GM13977 (cell line): ENCODE measurements around the gene DDX28.
"Not testable (repeated sequence)": the region's sequence is repeated elsewhere in the genome, so short reads cannot be mapped to it uniquely, and the experiment has no call there.

Source experiments
- DNase-seq: peaks from one replicate; pipeline ENCODE4 v3.0.0; 2012; ENCODE audit warnings: low spot score
- CTCF ChIP-seq: IDR thresholded peaks from 2 replicates; pipeline ENCODE4 v1.5.1; 2012; ENCODE audit warnings: mild to moderate bottlenecking, control low read depth; ENCODE audit not compliant: insufficient read depth; ENCODE audit errors: extremely low read depth, missing control alignments
- in situ Hi-C: fragments of 300-500 bp; cut with MboI; formaldehyde crosslinking; loops from one replicate; pipeline ENCODE4 v1.12.0; 2022; ENCODE audit warnings: low sequenced_read_pairs, low pct_unique_long_range_greater_than_20kb, mixed read lengths, inconsistent platforms; ENCODE audit not compliant: unreplicated experiment

The DDX28 gene

GRCh38 chr16:68022278-68022727 is 729 bp downstream of the DDX28 start:
- in situ Hi-C loops: no loop called here
- TF ChIP-seq CTCF: no peak
- no peak for DNase-seq

- TF ChIP-seq CTCF: no peak
- in situ Hi-C loops: no loop called here
Observed at GRCh38 chr16:68021490-68021889, 1.5 kb downstream of the DDX28 start.

GRCh38 chr16:68019167-68019680 is 3.8 kb downstream of the DDX28 start:
- DNase-seq: no peak
- TF ChIP-seq CTCF: no peak
- in situ Hi-C loops: no loop called here

More at GRCh38 chr16:68021490-68021889, 1.5 kb downstream of the DDX28 start:
- DNase-seq: no peak

- TF ChIP-seq CTCF: no peak
- in situ Hi-C loops: no loop called here
- no peak for DNase-seq
Observed at GRCh38 chr16:68015681-68016080, 7.4 kb downstream of the DDX28 start, which contains the start of gene DPEP2NB. Gene DPEP2NB, minus strand, starts transcription at chr16:68015911. Its CDS starts 141 bp downstream, at chr16:68015770.

- in situ Hi-C loops: no loop called here
- DNase-seq: no peak
Observed at GRCh38 chr16:68013440-68013839, 9.6 kb downstream of the DDX28 start.

GRCh38 chr16:68009872-68010271 is 13.2 kb downstream of the DDX28 start:
- DNase-seq: not testable (repeated sequence)

More at GRCh38 chr16:68013440-68013839, 9.6 kb downstream of the DDX28 start:
- no peak for TF ChIP-seq CTCF

GRCh38 chr16:68009157-68009735 is 13.8 kb downstream of the DDX28 start:
- no peak for TF ChIP-seq CTCF
- in situ Hi-C loops: no loop called here
- DNase-seq: no peak

More at GRCh38 chr16:68009872-68010271, 13.2 kb downstream of the DDX28 start:
- in situ Hi-C loops: not testable (repeated sequence)
